A549 (cell line): Measurements from ENCODE around the gene IL10. TPM values are rescaled to one million over a fixed set of nuclear protein-coding genes. Genes with fewer than 3 reads are reported as not detected.
A peak's percentile ranks its signal among the peaks of the same experiment; 100 is the strongest.

Experiments used
- ATAC-seq, 2 experiments: fragments of 200-7000 bp in 1 of 2; fragments of >200 bp in 1 of 2; cut with Nextera tagmentation in 1 of 2; cut with Tn5 transposase in 1 of 2; 3 replicates each; pipeline versions ENCODE4 v1.8.0 to v1.9.1; 2018 to 2020; ENCODE audit warnings: mild to moderate bottlenecking in 1 of 2, moderate library complexity in 1 of 2
- CTCF ChIA-PET: fragments of 300-600 bp; sonication (Branson Sonifier 250); formaldehyde crosslinking; extraction: SDS; loops from one replicate; lab custom pipeline; 2021; ENCODE audit warnings: antibody characterized with exemption, inconsistent platforms; lab: Yijun Ruan, JAX
- POLR2A ChIA-PET: fragments of 350-600 bp; formaldehyde crosslinking; extraction: SDS; loops from one replicate; lab custom pipeline; 2021; ENCODE audit warnings: antibody characterized with exemption, inconsistent platforms; lab: Yijun Ruan, JAX
- DNase-seq, 2 experiments: peaks; one replicate each; pipeline versions ENCODE4 v3.0.0 to v3.0.0-alpha.2; 2011 to 2016; ENCODE audit warnings: low read depth in 1 of 2, low spot score in 1 of 2
- FAIRE-seq: peaks from 2 replicates; lab custom pipeline; 2011; peaks lifted over from hg19 to GRCh38; lab: Jason Lieb, UNC
- H3K27ac ChIP-seq, 2 experiments: fragments of >200 bp; sonication (Bioruptor Twin); formaldehyde crosslinking; 3 replicates each; pipeline ENCODE4 v1.5.1; 2016 to 2017
- H3K4me1 ChIP-seq: fragments of >200 bp; sonication (Bioruptor Twin); formaldehyde crosslinking; 3 replicates; pipeline ENCODE4 v1.6.1; 2016
- H3K4me2 ChIP-seq: fragments of >200 bp; sonication (Bioruptor Twin); formaldehyde crosslinking; 3 replicates; pipeline ENCODE4 v1.6.1; 2016
- H3K4me3 ChIP-seq: fragments of >200 bp; sonication (Bioruptor Twin); formaldehyde crosslinking; 3 replicates; pipeline ENCODE4 v1.5.1; 2016
- H3K9me3 ChIP-seq: fragments of >200 bp; sonication (Bioruptor Twin); formaldehyde crosslinking; 3 replicates; pipeline ENCODE4 v1.6.1; 2016
- BCL3 ChIP-seq: fragments of >200 bp; sonication (Bioruptor Twin); formaldehyde crosslinking; IDR thresholded peaks from 3 replicates; pipeline ENCODE4 v1.6.1; 2016
- CBX8 ChIP-seq: fragments of 200-600 bp; sonication (generic); IDR thresholded peaks from 2 replicates; pipeline ENCODE4 v1.6.1; 2016
- ESRRA ChIP-seq: fragments of 150-350 bp; IDR thresholded peaks from 2 replicates; pipeline ENCODE4 v1.6.1; 2014; ENCODE audit warnings: mild to moderate bottlenecking, low read length, borderline replicate concordance
- FOSB ChIP-seq: fragments of 250-450 bp; sonication (Bioruptor Pico); IDR thresholded peaks from 2 replicates; pipeline ENCODE4 v1.5.0; 2020; ENCODE audit warnings: mild to moderate bottlenecking, moderate library complexity
- FOSL2 ChIP-seq, 2 experiments: fragments of 450-650 bp in 1 of 2; fragments of >200 bp in 1 of 2; sonication (Bioruptor Twin) in 1 of 2; formaldehyde crosslinking; IDR thresholded peaks; 2 replicates each; pipeline versions ENCODE4 v1.5.0 to v1.6.1; 2016 to 2020; ENCODE audit warnings: mild to moderate bottlenecking in 1 of 2, moderate library complexity in 1 of 2
- HDAC2 ChIP-seq: fragments of 200-600 bp; sonication (generic); IDR thresholded peaks from 2 replicates; pipeline ENCODE4 v1.6.1; 2016
- HOXB5 ChIP-seq: fragments of 250-450 bp; sonication (Bioruptor Pico); IDR thresholded peaks from 2 replicates; pipeline ENCODE4 v1.5.0; 2020; ENCODE audit warnings: mild to moderate bottlenecking, moderate library complexity
- KDM5A ChIP-seq: fragments of 200-600 bp; sonication (generic); IDR thresholded peaks from 2 replicates; pipeline ENCODE4 v1.6.1; 2016; ENCODE audit warnings: antibody characterized with exemption, mild to moderate bottlenecking
- MAZ ChIP-seq: fragments of 150-350 bp; IDR thresholded peaks from 2 replicates; pipeline ENCODE4 v1.6.1; 2014; ENCODE audit warnings: antibody characterized with exemption, low read depth, low read length, borderline replicate concordance
- MYC ChIP-seq: IDR thresholded peaks from 2 replicates; pipeline ENCODE4 v1.6.1; 2012; ENCODE audit warnings: mild to moderate bottlenecking, inconsistent platforms, low read length, improper control_type of control experiment, borderline replicate concordance
- NFE2L2 ChIP-seq: fragments of 150-350 bp; conservative IDR thresholded peaks from 2 replicates; pipeline ENCODE4 v1.6.1; 2014; ENCODE audit warnings: low read length
- NR3C1 ChIP-seq: fragments of >200 bp; sonication (Bioruptor Twin); formaldehyde crosslinking; IDR thresholded peaks from 3 replicates; pipeline ENCODE4 v1.6.1; 2017
- PHF8 ChIP-seq: fragments of 200-600 bp; sonication (generic); IDR thresholded peaks from 2 replicates; pipeline ENCODE4 v1.6.1; 2016; ENCODE audit warnings: low read depth, mild to moderate bottlenecking, antibody characterized with exemption, moderate library complexity, borderline replicate concordance
- RCOR1 ChIP-seq: fragments of 150-350 bp; IDR thresholded peaks from 2 replicates; pipeline ENCODE4 v1.6.1; 2014; ENCODE audit warnings: antibody characterized with exemption, low read length, low read depth
- RNF2 ChIP-seq: fragments of 200-600 bp; sonication (generic); IDR thresholded peaks from 2 replicates; pipeline ENCODE4 v1.6.1; 2016; ENCODE audit warnings: low read depth, mild to moderate bottlenecking, antibody characterized with exemption, moderate library complexity, borderline replicate concordance
- SREBF2 ChIP-seq: fragments of 450-650 bp; IDR thresholded peaks from 2 replicates; pipeline ENCODE4 v1.6.1; 2014; ENCODE audit warnings: mild to moderate bottlenecking, moderate library complexity
- USF2 ChIP-seq: fragments of 450-650 bp; IDR thresholded peaks from 2 replicates; pipeline ENCODE4 v1.6.1; 2014; ENCODE audit warnings: antibody characterized with exemption
- ZC3H11A ChIP-seq: fragments of 450-650 bp; IDR thresholded peaks from 2 replicates; pipeline ENCODE4 v1.6.1; 2014; ENCODE audit warnings: antibody characterized with exemption, mild to moderate bottlenecking
- ZSCAN20 ChIP-seq: fragments of 250-450 bp; sonication (Bioruptor Pico); IDR thresholded peaks from 2 replicates; pipeline ENCODE4 v1.8.0; 2022; ENCODE audit warnings: mild to moderate bottlenecking, moderate library complexity
- WGBS: methylation state at CpG from one replicate; pipeline ENCODE4 v1.1.6; 2017; ENCODE audit errors: missing lambda C conversion rate; 5-methylcytosine and 5-hydroxymethylcytosine counted together
- polyA plus RNA-seq, 4 experiments: library from polyadenylated mRNA; depleted of rRNA in 3 of 4; stranded (reverse); fragments of >200 nt; fragmentation: RNase III in 1 of 4; extraction: RNeasy Plus Mini Kit Qiagen cat#74134 plus additional on column Dnase treatment in 1 of 4; gene quantifications; 2 replicates in 3 of 4; 3 replicates in 1 of 4; pipeline ENCODE4 v1.2.3, GENCODE V29; 2011 to 2017
- TF ChIP-seq, protein P1 (sequence below): fragments of >200 bp; sonication (Bioruptor Twin); formaldehyde crosslinking; IDR thresholded peaks from 2 replicates; pipeline ENCODE4 v1.6.1; 2016

Gene IL10
- polyA plus RNA-seq, 2 of the 4 experiments (the other 2 are of a cell fraction) = not detected

DNA sequence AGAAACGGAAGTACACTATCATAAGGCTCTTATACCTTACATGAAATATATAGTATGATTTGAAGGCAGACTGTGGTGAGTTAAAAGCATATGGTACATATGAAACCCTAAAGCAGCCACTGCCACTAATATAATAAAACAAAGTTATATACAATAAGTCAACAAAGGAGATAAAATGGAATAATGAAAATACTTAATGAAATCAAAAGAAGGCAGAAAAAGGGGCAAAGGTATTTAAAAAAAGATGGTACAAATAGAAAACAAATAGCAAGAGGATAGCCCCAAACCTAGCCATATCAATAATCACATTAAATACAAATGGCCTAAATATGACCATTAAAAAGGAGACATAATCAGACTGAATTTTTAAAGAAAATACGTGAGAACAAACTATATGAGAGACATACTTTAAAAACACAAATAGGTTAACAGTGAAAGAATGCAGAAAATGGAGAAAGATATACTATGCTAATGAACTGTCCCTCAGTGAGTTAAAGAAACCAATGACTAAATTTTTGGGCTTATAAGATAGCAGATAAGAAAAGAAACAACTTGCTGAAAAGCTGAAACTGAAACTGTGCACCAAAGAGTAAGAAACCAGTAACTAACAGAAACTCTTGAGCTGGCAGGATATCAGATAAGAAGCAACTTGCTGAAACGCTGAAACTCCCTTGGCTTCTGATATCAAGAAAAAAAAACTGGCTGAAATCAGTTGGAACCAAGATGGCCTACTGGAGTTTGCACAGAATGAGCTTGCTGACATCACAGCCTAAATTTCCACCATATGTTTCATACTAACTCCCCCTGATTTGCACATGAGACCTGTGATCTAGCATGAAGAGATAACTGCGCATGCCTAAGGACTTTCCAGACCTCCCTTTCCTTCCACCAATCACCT, 44.3 kb upstream of the IL10 start:
- Histone ChIP-seq H3K4me3 (no peak overlapping the region), H3K27ac (no peak overlapping the region), H3K4me1 (no peaks in the 10 kb centered on the region), H3K4me2 (no peak overlapping the region), H3K9me3 (peaks cover 10% of the 10 kb centered on the region; the same call in 1 of the 3 replicates)
- POLR2A ChIA-PET = no interaction called here
- WGBS = 59% methylated on average over 4 of the region's 4 CpGs
- no peak for TF ChIP-seq ESRRA
- TF ChIP-seq FOSB (CRISPR knock-in tag) = no peak
- TF ChIP-seq SREBF2 = no peak
- TF ChIP-seq ZSCAN20 (CRISPR knock-in tag) = no peak
- no peak for TF ChIP-seq BCL3
- no peak for TF ChIP-seq KDM5A
- CTCF ChIA-PET = interaction anchor here (0.6 to 1.5 kb wide), 5 partner anchors 7 to 166 kb away, joined by 3 read pairs; no protein-coding TSS in a partner anchor
- no peak for ATAC-seq
- no peak for DNase-seq
- FAIRE-seq = peak; percentile 7

GRCh38 chr1:206814716-206815341, 42.5 kb upstream of the IL10 start:
- H3K4me2 ChIP-seq = no peak overlapping the region
- ChIA-PET CTCF (interaction anchor here (0.5 to 1.9 kb wide), 3 partner anchors 10 to 364 kb away, joined by 3 to 4 read pairs (median 4); no protein-coding TSS in a partner anchor), POLR2A (no interaction called here)
- no peak overlapping the region for H3K27ac ChIP-seq
- H3K4me1 ChIP-seq = no peaks in the 10 kb centered on the region
- DNase-seq (no peak), ATAC-seq (no peak), FAIRE-seq (no peak)
- no peak overlapping the region for H3K4me3 ChIP-seq
- 2% methylated on average over 2 of the region's 2 CpGs for WGBS
- peaks cover 15% of the 10 kb centered on the region for H3K9me3 ChIP-seq
- TF ChIP-seq RNF2 (no peak), ZSCAN20 (CRISPR knock-in tag) (no peak), PHF8 (no peak), HDAC2 (no peak), MYC (no peak)

- no peak for ATAC-seq
- FAIRE-seq = no peak
- peaks cover 15% of the 10 kb centered on the region for H3K9me3 ChIP-seq
- H3K4me1 ChIP-seq = no peaks in the 10 kb centered on the region
- ChIA-PET POLR2A (no interaction called here), CTCF (interaction anchor here (0.8 kb wide), 1 partner anchor 20 kb away, joined by 3 read pairs; no protein-coding TSS in a partner anchor)
- DNase-seq = no peak
- TF ChIP-seq FOSL2 (IDR thresholded peaks at IDR 0.05) = no peak
- no peak for TF ChIP-seq FOSL2 (CRISPR knock-in tag; IDR thresholded peaks at IDR 0.05)
- no peak for TF ChIP-seq NR3C1
- no peak for TF ChIP-seq USF2
- TF ChIP-seq ESRRA = no peak
- TF ChIP-seq HOXB5 = no peak
- no peak for TF ChIP-seq RCOR1
- TF ChIP-seq ZC3H11A = no peak
- TF ChIP-seq, protein P1, sequence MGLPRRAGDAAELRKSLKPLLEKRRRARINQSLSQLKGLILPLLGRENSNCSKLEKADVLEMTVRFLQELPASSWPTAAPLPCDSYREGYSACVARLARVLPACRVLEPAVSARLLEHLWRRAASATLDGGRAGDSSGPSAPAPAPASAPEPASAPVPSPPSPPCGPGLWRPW = no peak
- no peak for TF ChIP-seq MAZ
- no peak for TF ChIP-seq CBX8
- TF ChIP-seq RNF2 = no peak
- TF ChIP-seq NFE2L2 = no peak
- no peak overlapping the region for H3K4me3 ChIP-seq
- H3K4me2 ChIP-seq = no peak overlapping the region
- no peak overlapping the region for H3K27ac ChIP-seq
- WGBS = 1% methylated on average over 2 of the region's 2 CpGs
These were observed 40.2 kb upstream of the IL10 start for GRCh38 chr1:206812471-206812870.
